Measurements from ENCODE around the gene PREB.

The PREB gene

GRCh38 chr2:27091746-27092695 is 42.4 kb downstream of the PREB start:
- DNase-seq: no peak
- CTCF ChIA-PET: interaction anchor here (1.3 kb wide), 2 partner anchors 10 to 42 kb away, joined by 3 read pairs; no protein-coding TSS in a partner anchor
- H3K4me1 Mint-ChIP-seq: peaks cover 43% of the 10 kb centered on the region
- H3K4me3 Mint-ChIP-seq: no peak overlapping the region
- peaks cover 1% of the 10 kb centered on the region for H3K36me3 Mint-ChIP-seq
- no peaks in the 10 kb centered on the region for H3K27me3 Mint-ChIP-seq
- no peak overlapping the region for H3K27ac Mint-ChIP-seq
- no peaks in the 10 kb centered on the region for H3K9me3 Mint-ChIP-seq

GRCh38 chr2:27089111-27089954 is 45.1 kb downstream of the PREB start:
- no peak overlapping the region for H3K4me3 Mint-ChIP-seq
- H3K36me3 Mint-ChIP-seq: peaks cover 4% of the 10 kb centered on the region
- no peak overlapping the region for H3K27ac Mint-ChIP-seq
- no peaks in the 10 kb centered on the region for H3K9me3 Mint-ChIP-seq
- CTCF ChIA-PET: interaction anchor here (1.0 to 2.6 kb wide), 4 partner anchors 38 to 214 kb away, joined by 3 to 10 read pairs (median 6); partner anchors contain the start of gene AGBL5
- no peak for DNase-seq
- H3K27me3 Mint-ChIP-seq: no peaks in the 10 kb centered on the region
- peaks cover 49% of the 10 kb centered on the region for H3K4me1 Mint-ChIP-seq

- DNase-seq: no peak
- CTCF ChIA-PET: interaction anchor here (1.0 to 2.6 kb wide), 4 partner anchors 38 to 215 kb away, joined by 4 to 10 read pairs (median 6); partner anchors contain the start of gene AGBL5
- H3K9me3 Mint-ChIP-seq: no peaks in the 10 kb centered on the region
- peaks cover 4% of the 10 kb centered on the region for H3K36me3 Mint-ChIP-seq
- no peaks in the 10 kb centered on the region for H3K27me3 Mint-ChIP-seq
- no peak overlapping the region for H3K27ac Mint-ChIP-seq
- H3K4me3 Mint-ChIP-seq: no peak overlapping the region
- H3K4me1 Mint-ChIP-seq: peaks cover 52% of the 10 kb centered on the region
Observed at GRCh38 chr2:27088634-27089033, 45.8 kb downstream of the PREB start.

GRCh38 chr2:27087823-27088410 is 46.5 kb downstream of the PREB start:
- Mint-ChIP-seq H3K4me1 (peaks cover 54% of the 10 kb centered on the region), H3K27ac (no peak overlapping the region), H3K27me3 (no peaks in the 10 kb centered on the region), H3K9me3 (no peaks in the 10 kb centered on the region), H3K36me3 (peaks cover 4% of the 10 kb centered on the region), H3K4me3 (peak overlapping the region; percentile 80)
- no peak for DNase-seq
- CTCF ChIA-PET: interaction anchor here (1.0 to 2.6 kb wide), 6 partner anchors 37 to 215 kb away, joined by 3 to 10 read pairs (median 4); partner anchors contain the start of gene AGBL5

- DNase-seq: peak; percentile 57
- H3K4me3 Mint-ChIP-seq: peak within 1 kb of the TSS; percentile 80
- no peaks in the 10 kb centered on the region for H3K9me3 Mint-ChIP-seq
- H3K27me3 Mint-ChIP-seq: no peaks in the 10 kb centered on the region
- peaks cover 4% of the 10 kb centered on the region for H3K36me3 Mint-ChIP-seq
- CTCF ChIA-PET: interaction anchor here (0.9 to 2.6 kb wide), 6 partner anchors 10 to 216 kb away, joined by 3 to 10 read pairs (median 3); no protein-coding TSS in a partner anchor
- peak within 1 kb of the TSS; percentile 90 for H3K27ac Mint-ChIP-seq
- peaks cover 56% of the 10 kb centered on the region for H3K4me1 Mint-ChIP-seq
Observed at GRCh38 chr2:27086724-27087593, 47.5 kb downstream of the PREB start, which contains the start of gene KHK. Gene KHK, plus strand, starts transcription at chr2:27086772. Its CDS starts 488 bp downstream, at chr2:27087260.

DNA sequence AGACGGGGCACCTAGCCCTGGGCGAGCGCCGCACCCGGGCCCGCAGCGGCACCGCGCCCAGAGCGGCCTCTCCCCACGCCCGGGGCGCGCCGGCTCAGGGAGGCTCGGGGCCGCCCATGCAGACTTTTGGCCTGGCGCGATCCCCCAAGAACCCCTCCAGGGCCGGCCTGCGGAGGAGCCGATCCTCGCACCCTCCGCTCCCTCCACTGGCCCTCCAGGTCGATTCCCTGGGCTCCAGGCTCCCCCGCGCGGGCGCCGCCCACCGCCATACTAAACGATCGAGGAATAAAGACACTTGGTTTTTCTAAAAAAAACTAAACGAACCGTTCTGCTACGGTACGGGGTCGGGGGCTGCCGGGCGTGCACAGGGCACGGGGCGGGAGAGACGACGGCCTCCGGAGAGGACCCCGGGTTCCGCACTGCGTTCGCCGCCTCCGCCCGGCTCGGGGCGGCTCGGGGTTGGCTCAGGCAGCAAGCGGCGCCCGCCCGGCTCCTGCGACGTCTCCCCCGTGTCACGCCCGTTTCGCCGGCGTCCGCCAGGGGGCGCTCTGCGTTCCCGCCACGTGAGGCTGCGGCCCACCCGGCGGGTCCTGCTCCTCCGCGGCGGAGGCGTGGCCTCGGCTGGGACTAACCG is 48.2 kb downstream of the PREB start:
- peak overlapping the region; percentile 80 for H3K4me3 Mint-ChIP-seq
- H3K27ac Mint-ChIP-seq: peak overlapping the region; percentile 90
- H3K9me3 Mint-ChIP-seq: no peaks in the 10 kb centered on the region
- CTCF ChIA-PET: interaction anchor here (1.0 to 1.4 kb wide), 5 partner anchors 11 to 124 kb away, joined by 3 to 7 read pairs (median 5); partner anchors contain the start of gene AGBL5
- H3K27me3 Mint-ChIP-seq: no peaks in the 10 kb centered on the region
- peaks cover 61% of the 10 kb centered on the region for H3K4me1 Mint-ChIP-seq
- H3K36me3 Mint-ChIP-seq: peaks cover 4% of the 10 kb centered on the region
- DNase-seq: peak; percentile 97

DNA sequence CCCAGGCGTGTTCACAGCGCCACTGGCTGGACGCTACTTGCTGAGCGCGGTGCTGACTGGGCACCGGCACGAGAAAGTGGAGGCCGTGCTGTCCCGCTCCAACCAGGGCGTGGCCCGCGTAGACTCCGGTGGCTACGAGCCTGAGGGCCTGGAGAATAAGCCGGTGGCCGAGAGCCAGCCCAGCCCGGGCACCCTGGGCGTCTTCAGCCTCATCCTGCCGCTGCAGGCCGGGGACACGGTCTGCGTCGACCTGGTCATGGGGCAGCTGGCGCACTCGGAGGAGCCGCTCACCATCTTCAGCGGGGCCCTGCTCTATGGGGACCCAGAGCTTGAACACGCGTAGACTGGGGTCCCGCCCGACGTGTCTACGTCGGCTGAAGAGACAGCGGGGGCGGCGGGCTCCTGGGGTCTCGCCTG is 48.8 kb downstream of the PREB start:
- Mint-ChIP-seq H3K4me1 (peaks cover 66% of the 10 kb centered on the region), H3K27ac (peak overlapping the region; percentile 80), H3K4me3 (peak overlapping the region; percentile 80), H3K36me3 (peaks cover 4% of the 10 kb centered on the region), H3K27me3 (no peaks in the 10 kb centered on the region), H3K9me3 (no peaks in the 10 kb centered on the region)
- peak; percentile 50 for DNase-seq
- CTCF ChIA-PET: interaction anchor here (1.0 to 1.4 kb wide), 4 partner anchors 11 to 124 kb away, joined by 4 to 7 read pairs (median 5); partner anchors contain the start of gene AGBL5

DNA sequence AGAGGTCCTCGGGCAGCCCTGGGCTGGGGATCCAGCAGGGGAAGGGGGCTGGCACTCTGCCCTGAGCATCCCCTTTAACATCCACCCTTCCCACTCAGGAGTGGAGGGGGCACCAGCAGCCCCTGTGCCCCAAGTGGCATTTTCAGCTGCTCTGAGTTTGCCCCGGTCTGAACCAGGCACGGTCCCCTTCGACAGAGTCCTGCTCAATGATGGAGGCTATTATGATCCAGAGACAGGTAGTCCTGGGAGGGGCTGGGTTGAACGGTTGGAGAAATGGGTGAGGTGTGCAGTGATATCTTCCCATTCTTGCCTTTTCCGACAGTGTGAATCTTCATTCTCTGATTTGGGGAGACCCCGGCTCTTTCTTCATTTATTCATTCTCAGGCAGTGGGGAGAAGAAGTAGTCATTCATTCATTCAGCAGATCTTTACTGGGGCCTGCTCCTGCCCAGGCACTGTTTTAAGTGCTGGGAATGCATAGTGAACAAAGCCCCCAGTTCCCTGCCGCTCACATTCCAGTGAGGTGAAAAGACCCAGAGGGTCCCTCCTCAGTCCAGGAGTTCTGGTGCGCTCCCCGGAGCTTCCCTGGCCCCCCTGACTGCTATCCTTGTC is 49.3 kb downstream of the PREB start:
- H3K4me3 Mint-ChIP-seq: peak overlapping the region; percentile 80
- no peak for DNase-seq
- peaks cover 4% of the 10 kb centered on the region for H3K36me3 Mint-ChIP-seq
- no peaks in the 10 kb centered on the region for H3K9me3 Mint-ChIP-seq
- no peaks in the 10 kb centered on the region for H3K27me3 Mint-ChIP-seq
- peak overlapping the region; percentile 80 for H3K27ac Mint-ChIP-seq
- peaks cover 69% of the 10 kb centered on the region for H3K4me1 Mint-ChIP-seq
- CTCF ChIA-PET: interaction anchor here (1.0 to 1.4 kb wide), 4 partner anchors 11 to 123 kb away, joined by 4 to 7 read pairs (median 5); partner anchors contain the start of gene AGBL5

DNA sequence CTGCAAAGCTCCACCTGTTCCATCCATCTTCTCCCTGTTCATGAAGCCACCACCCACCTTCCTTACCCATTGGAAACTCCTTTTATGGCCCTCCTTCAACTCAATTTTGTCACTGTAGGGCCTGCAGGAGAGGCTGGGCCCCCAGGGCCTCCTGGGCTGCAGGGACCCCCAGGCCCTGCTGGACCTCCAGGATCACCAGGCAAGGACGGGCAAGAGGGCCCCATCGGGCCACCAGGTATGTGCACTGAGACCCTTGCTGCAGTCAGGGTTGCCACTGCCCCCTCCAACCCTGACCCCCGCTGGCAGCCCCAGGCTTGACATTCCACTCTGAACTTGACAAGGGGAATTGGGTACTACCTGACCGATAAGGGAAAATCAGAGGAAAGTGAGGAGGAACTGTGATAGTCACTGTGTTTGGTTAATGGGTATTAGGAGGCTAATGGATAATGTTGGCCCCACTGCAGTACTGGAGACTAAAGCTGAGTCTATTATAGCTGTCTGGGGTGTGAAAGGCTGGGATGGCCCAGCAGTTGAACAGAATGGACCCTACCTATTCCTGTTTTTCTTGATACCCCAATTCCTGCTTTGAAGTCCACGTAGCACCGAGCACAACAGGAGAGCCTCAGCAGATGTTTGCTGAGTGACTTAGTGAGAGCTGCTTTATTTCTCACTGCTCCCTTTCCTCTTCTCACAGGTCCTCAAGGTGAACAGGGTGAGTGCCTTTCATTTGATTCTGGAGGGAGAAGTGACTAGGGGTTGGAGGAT is 50.0 kb downstream of the PREB start:
- Mint-ChIP-seq H3K36me3 (peaks cover 3% of the 10 kb centered on the region), H3K4me1 (peaks cover 64% of the 10 kb centered on the region), H3K9me3 (no peaks in the 10 kb centered on the region), H3K27me3 (no peaks in the 10 kb centered on the region), H3K27ac (no peak overlapping the region), H3K4me3 (peak overlapping the region; percentile 80)
- no peak for DNase-seq
- CTCF ChIA-PET: interaction anchor here (0.5 to 1.2 kb wide), 2 partner anchors 10 to 18 kb away, joined by 3 to 4 read pairs; no protein-coding TSS in a partner anchor

DNA sequence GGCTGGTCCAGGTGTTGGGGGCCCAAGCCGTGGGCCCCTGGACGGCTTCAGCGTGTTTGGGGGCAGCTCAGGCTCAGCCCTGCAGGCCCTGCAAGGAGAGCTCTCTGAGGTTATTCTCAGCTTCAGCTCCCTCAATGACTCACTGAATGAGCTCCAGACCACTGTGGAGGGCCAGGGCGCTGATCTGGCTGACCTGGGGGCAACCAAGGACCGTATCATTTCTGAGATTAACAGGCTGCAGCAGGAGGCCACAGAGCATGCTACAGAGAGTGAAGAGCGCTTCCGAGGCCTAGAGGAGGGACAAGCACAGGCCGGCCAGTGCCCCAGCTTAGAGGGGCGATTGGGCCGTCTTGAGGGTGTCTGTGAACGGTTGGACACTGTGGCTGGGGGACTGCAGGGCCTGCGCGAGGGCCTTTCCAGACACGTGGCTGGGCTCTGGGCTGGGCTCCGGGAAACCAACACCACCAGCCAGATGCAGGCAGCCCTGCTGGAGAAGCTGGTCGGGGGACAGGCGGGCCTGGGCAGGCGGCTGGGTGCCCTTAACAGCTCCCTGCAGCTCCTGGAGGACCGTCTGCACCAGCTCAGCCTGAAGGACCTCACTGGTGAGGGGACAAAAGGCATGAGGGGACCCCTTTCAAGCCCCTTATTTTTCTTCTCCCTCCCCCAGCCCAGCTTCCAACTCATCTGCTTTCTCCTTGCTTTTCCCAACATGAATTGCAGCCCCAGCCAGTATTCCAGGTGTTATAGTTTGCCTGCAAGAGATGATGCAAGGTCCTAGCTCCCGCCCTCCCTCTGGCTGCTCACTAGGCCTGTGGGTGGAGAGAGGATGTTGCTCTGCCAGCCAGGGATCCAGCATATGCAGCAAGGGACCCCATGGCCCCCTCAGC is 50.8 kb downstream of the PREB start:
- Mint-ChIP-seq H3K9me3 (no peaks in the 10 kb centered on the region), H3K27ac (peak overlapping the region; percentile 11), H3K27me3 (no peaks in the 10 kb centered on the region), H3K36me3 (peaks cover 3% of the 10 kb centered on the region), H3K4me3 (no peak overlapping the region), H3K4me1 (peaks cover 56% of the 10 kb centered on the region)
- no peak for DNase-seq
- CTCF ChIA-PET: interaction anchor here (1.2 to 3.2 kb wide), 3 partner anchors 9 to 122 kb away, joined by 4 to 21 read pairs (median 8); partner anchors contain the start of gene AGBL5

Data from activated naive CD4-positive, alpha-beta T cell treated with anti-CD3 and anti-CD28 coated beads, Interleukin-2, amount 10 ng/mL, durations not matched to agents 7 days and 5 days (primary cell).